ENCODE measurements around the gene PRRT1. TPM values are rescaled to one million over a fixed set of nuclear protein-coding genes. Genes with fewer than 3 reads are reported as not detected.

PRRT1 gene
- total RNA-seq, 1 experiment from 2014 or later: 1.9 TPM

DNA sequence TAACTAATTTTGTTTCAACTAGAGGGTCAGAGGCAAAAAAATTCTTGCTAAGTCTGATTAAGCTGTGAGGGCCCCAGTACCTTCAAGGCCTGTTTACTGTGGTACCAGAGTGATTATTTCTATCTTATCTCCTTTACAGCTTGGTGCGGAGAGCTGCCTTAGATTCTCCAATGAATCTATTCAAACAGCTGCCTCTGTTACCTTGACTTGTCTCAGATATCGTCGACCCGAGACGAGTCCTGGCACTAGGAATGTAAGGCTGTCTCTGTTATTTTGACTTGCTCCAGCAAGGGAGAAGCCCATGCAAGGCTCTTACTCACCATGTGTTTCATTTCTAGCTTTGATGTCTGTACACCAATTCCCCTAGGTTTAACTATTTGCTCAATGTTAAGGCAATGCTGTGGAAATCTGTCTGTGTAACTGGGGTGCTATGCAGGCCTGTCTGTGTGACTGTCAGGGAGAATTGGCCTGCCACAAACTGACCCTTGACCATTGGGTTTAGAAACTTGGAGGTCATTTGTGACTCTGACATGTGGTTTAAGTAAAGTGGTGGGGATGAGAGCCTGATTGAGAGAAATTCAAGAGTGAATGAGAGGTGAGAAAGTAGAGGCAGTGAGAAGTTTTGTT lies 11.2 kb downstream of the PRRT1 start:
- no peak overlapping the region for H3K14ac ChIP-seq (ENCODE audit: insufficient read depth, low read length)
- no peak overlapping the region for H3K4ac ChIP-seq (ENCODE audit: low read depth, low read length)
- Mint-ChIP-seq H3K27me3 (ENCODE audit: low read depth) (peaks cover 5% of the 10 kb centered on the region), H3K36me3 (ENCODE audit: insufficient read depth in 1 of 3, low read depth in 3 of 3) (no peaks in the 10 kb centered on the region), H3K27ac (no peak overlapping the region), H3K4me1 (no peaks in the 10 kb centered on the region), H3K9me3 (no peaks in the 10 kb centered on the region), H3K4me3 (no peak overlapping the region)
- no peak overlapping the region for H2BK15ac ChIP-seq (ENCODE audit: low read depth, low read length)
- no peaks in the 10 kb centered on the region for H3K79me1 ChIP-seq (ENCODE audit: insufficient read depth, low read depth, low read length, poor library complexity, severe bottlenecking)
- H3K4me2 ChIP-seq (ENCODE audit: insufficient read depth, insufficient read length, low read length): no peak overlapping the region
- H3K23me2 ChIP-seq (ENCODE audit: insufficient read length, low read depth, low read length, poor library complexity, severe bottlenecking): no peaks in the 10 kb centered on the region
- no peak overlapping the region for H3K9ac ChIP-seq (ENCODE audit: extremely low read depth, insufficient read length, low read length)
- no peak overlapping the region for H3T11ph ChIP-seq (ENCODE audit: low read length)
- H4K8ac ChIP-seq (replicated peaks; ENCODE audit: insufficient read length, low read depth, low read length): no peak overlapping the region
- H4K5ac ChIP-seq (ENCODE audit: insufficient read length, low read depth, low read length): no peak overlapping the region
- H3K27ac ChIP-seq (ENCODE audit: insufficient read length, low read depth, low read length): no peak overlapping the region
- no peak overlapping the region for H4K91ac ChIP-seq (ENCODE audit: insufficient read length, low read depth, low read length)
- no peak overlapping the region for H2BK5ac ChIP-seq (ENCODE audit: insufficient read length, low read length)
- H2AFZ ChIP-seq (ENCODE audit: low read length): no peak overlapping the region
- no peak overlapping the region for H2AK5ac ChIP-seq (ENCODE audit: insufficient read length, low read length)
- no peaks in the 10 kb centered on the region for H4K20me1 ChIP-seq (ENCODE audit: control insufficient read depth, insufficient read depth, insufficient read length)
- H3K23ac ChIP-seq (ENCODE audit: insufficient read length, low read depth, low read length): no peak overlapping the region
- DNase-seq: no peak
- H3K18ac ChIP-seq (ENCODE audit: insufficient read length, low read depth, low read length): no peak overlapping the region
- WGBS (ENCODE audit: extremely low coverage, insufficient read length, low lambda C conversion rate): no CpG with 5 or more reads among the region's 5 CpGs
- no peak overlapping the region for H2BK12ac ChIP-seq (ENCODE audit: insufficient read length, low read depth, low read length)
- no peaks in the 10 kb centered on the region for H3K4me1 ChIP-seq (ENCODE audit: insufficient read depth, low read length)
- no peak overlapping the region for H3K56ac ChIP-seq (ENCODE audit: insufficient read length, low read depth, low read length)
- no peaks in the 10 kb centered on the region for H3K27me3 ChIP-seq (ENCODE audit: insufficient read depth, low read length)
- no peak overlapping the region for H2BK120ac ChIP-seq (ENCODE audit: low read depth, low read length, poor library complexity, severe bottlenecking)
- TF ChIP-seq, protein P1, sequence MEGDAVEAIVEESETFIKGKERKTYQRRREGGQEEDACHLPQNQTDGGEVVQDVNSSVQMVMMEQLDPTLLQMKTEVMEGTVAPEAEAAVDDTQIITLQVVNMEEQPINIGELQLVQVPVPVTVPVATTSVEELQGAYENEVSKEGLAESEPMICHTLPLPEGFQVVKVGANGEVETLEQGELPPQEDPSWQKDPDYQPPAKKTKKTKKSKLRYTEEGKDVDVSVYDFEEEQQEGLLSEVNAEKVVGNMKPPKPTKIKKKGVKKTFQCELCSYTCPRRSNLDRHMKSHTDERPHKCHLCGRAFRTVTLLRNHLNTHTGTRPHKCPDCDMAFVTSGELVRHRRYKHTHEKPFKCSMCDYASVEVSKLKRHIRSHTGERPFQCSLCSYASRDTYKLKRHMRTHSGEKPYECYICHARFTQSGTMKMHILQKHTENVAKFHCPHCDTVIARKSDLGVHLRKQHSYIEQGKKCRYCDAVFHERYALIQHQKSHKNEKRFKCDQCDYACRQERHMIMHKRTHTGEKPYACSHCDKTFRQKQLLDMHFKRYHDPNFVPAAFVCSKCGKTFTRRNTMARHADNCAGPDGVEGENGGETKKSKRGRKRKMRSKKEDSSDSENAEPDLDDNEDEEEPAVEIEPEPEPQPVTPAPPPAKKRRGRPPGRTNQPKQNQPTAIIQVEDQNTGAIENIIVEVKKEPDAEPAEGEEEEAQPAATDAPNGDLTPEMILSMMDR (conservative IDR thresholded peaks at IDR 0.05): no peak
- H3K79me2 ChIP-seq (ENCODE audit: insufficient read depth, low read length): no peaks in the 10 kb centered on the region
- no peaks in the 10 kb centered on the region for H3K9me3 ChIP-seq (ENCODE audit: control insufficient read depth, low read depth, low read length)
- H2BK20ac ChIP-seq (ENCODE audit: low read depth, low read length, poor library complexity, severe bottlenecking): no peak overlapping the region

Data from H9 (cell line).